Effector memory CD8-positive, alpha-beta T cell (primary cell): ENCODE measurements around the gene BAIAP2L2.

Source experiments
- ATAC-seq: fragments of 150-1000 bp; cut with Tn5 transposase; replicated peaks from 2 replicates; pipeline ENCODE4 v1.10.0; 2021; ENCODE audit warnings: mild to moderate bottlenecking, moderate library complexity
- DNase-seq, 3 experiments: peaks; one replicate each; pipeline ENCODE4 v3.0.0; 2021
- H3K27ac Mint-ChIP-seq, 2 donors: one replicate each; pipeline ENCODE4 v1.8.0; 2022; ENCODE audit warnings: mild to moderate bottlenecking in 2 of 2, mixed read lengths in 2 of 2, moderate library complexity in 2 of 2
- H3K27me3 Mint-ChIP-seq, 2 donors: one replicate each; pipeline ENCODE4 v1.8.0; 2022; ENCODE audit warnings: mixed read lengths in 2 of 2
- H3K36me3 Mint-ChIP-seq: one replicate; pipeline ENCODE4 v1.8.0; 2022; ENCODE audit warnings: mild to moderate bottlenecking, moderate library complexity, mixed read lengths; ENCODE audit not compliant: insufficient read depth
- H3K4me1 Mint-ChIP-seq, 2 donors: one replicate each; pipeline ENCODE4 v1.8.0; 2022; ENCODE audit warnings: low read depth in 2 of 2, mixed read lengths in 2 of 2
- H3K4me3 Mint-ChIP-seq, 2 donors: one replicate each; pipeline ENCODE4 v1.8.0; 2022; ENCODE audit warnings: mild to moderate bottlenecking in 2 of 2, mixed read lengths in 2 of 2, moderate library complexity in 2 of 2
- H3K9me3 Mint-ChIP-seq, 2 donors: one replicate each; pipeline ENCODE4 v1.8.0; 2022; ENCODE audit warnings: mixed read lengths in 2 of 2

The BAIAP2L2 gene

GRCh38 chr22:38035530-38035885, 75.0 kb downstream of the BAIAP2L2 start:
- no peaks in the 10 kb centered on the region for H3K36me3 Mint-ChIP-seq
- H3K27me3 Mint-ChIP-seq, result no peaks in the 10 kb centered on the region
- no peak overlapping the region for H3K4me3 Mint-ChIP-seq
- H3K4me1 Mint-ChIP-seq, result peaks cover 2 to 4% of the 10 kb centered on the region in 2 donors
- H3K9me3 Mint-ChIP-seq, result no peaks in the 10 kb centered on the region
- peak overlapping the region in 1 of 2 donors; percentile 62 for H3K27ac Mint-ChIP-seq
- no peak for DNase-seq
- no peak for ATAC-seq
